AG04449 (cell line): Measurements from ENCODE around the gene LONRF3.

Experiments
- CTCF ChIA-PET: fragments of 350-600 bp; formaldehyde crosslinking; extraction: SDS; loops from one replicate; lab custom pipeline; 2021; ENCODE audit warnings: antibody characterized with exemption; lab: Yijun Ruan, JAX
- POLR2A ChIA-PET: fragments of 400-600, 350-600 bp; formaldehyde crosslinking; extraction: SDS; loops from one replicate; lab custom pipeline; 2020; ENCODE audit warnings: antibody characterized with exemption, inconsistent platforms; lab: Yijun Ruan, JAX
- DNase-seq: peaks from one replicate; pipeline ENCODE4 v3.0.0-alpha.2; 2010; ENCODE audit warnings: low read depth, low spot score
- H3K4me3 ChIP-seq: 2 replicates; pipeline ENCODE4 v1.5.1; 2011; ENCODE audit warnings: low read depth, mild to moderate bottlenecking, control low read depth, low read length
- TF ChIP-seq, protein P1 (sequence below): IDR thresholded peaks from one replicate; pipeline ENCODE4 v1.5.1; 2011; ENCODE audit warnings: mild to moderate bottlenecking, moderate library complexity, low read length, control low read depth, inconsistent platforms; ENCODE audit not compliant: insufficient read depth; ENCODE audit errors: missing control alignments

The LONRF3 gene

DNA sequence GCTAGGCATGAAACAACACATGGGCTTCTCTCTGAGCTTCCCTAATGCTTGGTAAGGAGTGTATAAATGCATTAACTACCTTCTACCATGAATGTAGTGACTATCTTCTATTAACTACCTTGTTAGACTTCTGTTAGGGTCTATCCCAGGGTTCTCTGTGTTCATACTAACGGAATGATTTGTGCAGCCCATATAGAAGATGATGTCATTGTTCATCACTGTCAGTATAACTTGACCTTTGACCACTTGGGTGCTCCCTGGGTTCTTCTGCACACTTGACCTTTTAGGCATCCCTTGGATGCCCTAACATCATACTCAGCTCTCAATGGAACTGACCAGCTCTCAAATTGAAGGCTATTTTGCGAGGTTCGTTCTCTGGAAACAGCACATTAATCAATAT lies 67.6 kb downstream of the LONRF3 start:
- POLR2A ChIA-PET: no interaction called here
- TF ChIP-seq, protein P1, sequence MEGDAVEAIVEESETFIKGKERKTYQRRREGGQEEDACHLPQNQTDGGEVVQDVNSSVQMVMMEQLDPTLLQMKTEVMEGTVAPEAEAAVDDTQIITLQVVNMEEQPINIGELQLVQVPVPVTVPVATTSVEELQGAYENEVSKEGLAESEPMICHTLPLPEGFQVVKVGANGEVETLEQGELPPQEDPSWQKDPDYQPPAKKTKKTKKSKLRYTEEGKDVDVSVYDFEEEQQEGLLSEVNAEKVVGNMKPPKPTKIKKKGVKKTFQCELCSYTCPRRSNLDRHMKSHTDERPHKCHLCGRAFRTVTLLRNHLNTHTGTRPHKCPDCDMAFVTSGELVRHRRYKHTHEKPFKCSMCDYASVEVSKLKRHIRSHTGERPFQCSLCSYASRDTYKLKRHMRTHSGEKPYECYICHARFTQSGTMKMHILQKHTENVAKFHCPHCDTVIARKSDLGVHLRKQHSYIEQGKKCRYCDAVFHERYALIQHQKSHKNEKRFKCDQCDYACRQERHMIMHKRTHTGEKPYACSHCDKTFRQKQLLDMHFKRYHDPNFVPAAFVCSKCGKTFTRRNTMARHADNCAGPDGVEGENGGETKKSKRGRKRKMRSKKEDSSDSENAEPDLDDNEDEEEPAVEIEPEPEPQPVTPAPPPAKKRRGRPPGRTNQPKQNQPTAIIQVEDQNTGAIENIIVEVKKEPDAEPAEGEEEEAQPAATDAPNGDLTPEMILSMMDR: no peak
- H3K4me3 ChIP-seq: no peak overlapping the region
- CTCF ChIA-PET: no interaction called here
- no peak for DNase-seq

DNA sequence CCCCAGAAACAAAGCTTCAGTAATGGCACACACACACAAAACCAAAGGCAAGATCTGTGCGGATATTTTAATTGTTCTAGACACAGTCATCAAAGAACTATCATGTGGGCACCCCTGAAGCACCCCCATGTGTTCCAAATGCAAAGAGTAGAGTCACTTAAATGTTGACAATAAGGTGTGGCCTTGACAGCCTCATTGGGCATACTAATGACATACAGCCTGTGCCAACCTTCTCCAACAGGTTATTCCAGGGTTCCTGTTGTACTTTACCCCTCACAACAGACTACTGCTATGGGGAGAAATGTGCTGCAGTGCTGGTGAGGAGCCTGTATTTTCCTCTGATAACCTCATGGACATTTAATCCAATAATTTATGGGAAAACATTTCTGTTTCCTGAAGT lies 68.6 kb downstream of the LONRF3 start:
- TF ChIP-seq, protein P1: no peak
- DNase-seq: no peak
- no peak overlapping the region for H3K4me3 ChIP-seq
- ChIA-PET POLR2A (no interaction called here), CTCF (no interaction called here)

DNA sequence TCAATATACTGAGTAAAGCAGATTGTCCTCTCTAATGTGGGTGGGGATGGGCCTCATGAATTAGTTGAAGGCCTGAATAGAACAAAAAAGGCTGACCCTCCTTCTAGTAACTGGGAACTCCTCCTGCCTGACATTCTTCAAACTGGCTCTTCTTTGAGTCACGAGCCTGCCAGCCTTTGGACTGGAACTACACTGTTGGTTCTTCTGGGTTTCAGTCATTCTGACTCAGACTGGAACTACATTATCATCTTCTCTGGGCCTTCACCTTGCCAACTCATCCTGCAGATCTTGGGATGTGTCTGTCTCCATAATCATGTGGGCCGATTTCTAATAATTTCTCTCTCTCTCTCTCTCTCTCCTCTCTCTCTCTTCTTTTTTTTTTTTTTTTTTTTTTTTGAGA lies 71.5 kb downstream of the LONRF3 start:
- TF ChIP-seq, protein P1: no peak
- POLR2A ChIA-PET: no interaction called here
- CTCF ChIA-PET: no interaction called here

DNA sequence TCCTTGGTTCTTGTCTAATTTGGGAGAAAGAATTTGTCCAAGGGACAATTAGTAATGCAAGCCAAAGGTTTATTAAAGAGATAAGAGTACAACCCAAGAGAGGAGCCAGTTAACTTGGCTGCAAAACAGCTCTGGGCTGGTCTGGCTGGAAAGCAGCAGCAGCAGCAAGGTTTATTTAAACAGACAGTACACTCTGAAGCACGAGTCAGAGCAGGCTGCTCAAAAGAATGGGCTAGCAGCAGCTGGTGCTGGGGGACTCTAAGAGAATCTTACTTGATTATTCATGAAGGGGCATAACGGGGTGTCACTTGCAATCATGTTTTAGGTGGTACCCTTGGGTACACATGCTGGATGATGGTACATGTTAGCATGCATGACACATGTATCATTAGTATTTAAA lies 81.3 kb downstream of the LONRF3 start:
- POLR2A ChIA-PET: no interaction called here

More for the DNA sequence above, 71.5 kb downstream of the LONRF3 start:
- DNase-seq: no peak
- no peak overlapping the region for H3K4me3 ChIP-seq

DNA sequence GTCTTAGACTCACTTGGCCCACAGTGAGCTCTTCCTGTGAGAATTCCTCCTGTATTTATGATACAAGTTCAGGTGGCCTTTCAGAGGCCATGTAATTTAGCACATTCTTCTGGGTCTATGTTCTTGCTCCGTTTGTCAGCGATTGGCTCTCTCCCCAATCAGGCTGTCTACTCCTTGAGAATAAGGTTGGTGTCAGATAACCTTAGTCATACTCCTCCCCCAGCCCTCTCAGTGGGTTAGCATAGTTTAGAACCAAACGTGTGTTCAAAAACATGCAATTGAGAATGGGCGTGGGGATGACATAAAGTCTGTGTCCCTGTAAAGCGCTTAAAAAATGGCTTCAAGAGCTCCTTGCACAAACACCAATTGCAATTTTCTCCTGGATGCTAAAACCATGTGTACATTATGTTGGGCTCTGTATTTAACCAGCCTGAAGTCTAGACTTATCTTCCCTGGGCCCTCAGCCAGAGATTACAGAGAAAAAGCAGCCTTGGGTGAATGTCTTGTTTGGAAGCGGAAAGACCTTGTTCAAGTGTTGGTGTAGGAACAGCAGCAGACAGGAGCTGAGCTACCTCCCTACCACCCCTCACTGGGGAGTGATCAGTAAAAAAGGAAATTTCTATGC lies 88.4 kb downstream of the LONRF3 start:
- ChIA-PET POLR2A (no interaction called here), CTCF (interaction anchor here (0.7 to 1.0 kb wide), 3 partner anchors 48 to 214 kb away, joined by 3 read pairs; no protein-coding TSS in a partner anchor)
- TF ChIP-seq, protein P1: no peak
- DNase-seq: no peak
- no peak overlapping the region for H3K4me3 ChIP-seq

More for the DNA sequence above, 81.3 kb downstream of the LONRF3 start:
- no peak overlapping the region for H3K4me3 ChIP-seq
- DNase-seq: no peak
- CTCF ChIA-PET: no interaction called here
- TF ChIP-seq, protein P1: no peak

DNA sequence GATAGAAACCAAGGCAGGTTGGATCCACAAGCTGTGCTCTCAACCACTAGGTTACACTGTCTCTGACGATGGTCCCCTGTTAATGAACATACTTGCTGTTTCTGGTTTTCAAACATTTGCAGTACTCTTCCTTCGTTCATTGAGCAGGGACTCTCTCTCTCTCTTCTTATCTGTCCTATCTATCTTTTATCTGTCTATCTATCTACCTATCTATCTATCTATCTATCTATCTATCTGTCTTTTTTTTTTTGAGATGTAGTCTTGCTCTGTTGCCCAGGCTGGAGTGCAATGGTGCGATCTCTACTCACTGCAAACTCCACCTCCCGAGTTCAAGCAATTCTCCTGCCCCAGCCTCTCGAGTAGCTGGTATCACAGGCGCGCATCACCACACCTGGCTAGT lies 89.0 kb downstream of the LONRF3 start:
- CTCF ChIA-PET: interaction anchor here (0.7 to 6.3 kb wide), 3 partner anchors 55 to 214 kb away, joined by 3 to 88 read pairs (median 3); no protein-coding TSS in a partner anchor
- POLR2A ChIA-PET: no interaction called here

More for the DNA sequence above, 89.0 kb downstream of the LONRF3 start:
- H3K4me3 ChIP-seq: no peak overlapping the region
- TF ChIP-seq, protein P1: no peak
- no peak for DNase-seq
